ENCODE measurements around the gene PHACTR3.

PHACTR3 gene

GRCh38 chr20:59753836-59754235, 149.5 kb downstream of the PHACTR3 start:
- H3K9me3 Mint-ChIP-seq, result no peaks in the 10 kb centered on the region
- H3K4me1 Mint-ChIP-seq, result peaks cover 24% of the 10 kb centered on the region
- TF ChIP-seq, protein P1, sequence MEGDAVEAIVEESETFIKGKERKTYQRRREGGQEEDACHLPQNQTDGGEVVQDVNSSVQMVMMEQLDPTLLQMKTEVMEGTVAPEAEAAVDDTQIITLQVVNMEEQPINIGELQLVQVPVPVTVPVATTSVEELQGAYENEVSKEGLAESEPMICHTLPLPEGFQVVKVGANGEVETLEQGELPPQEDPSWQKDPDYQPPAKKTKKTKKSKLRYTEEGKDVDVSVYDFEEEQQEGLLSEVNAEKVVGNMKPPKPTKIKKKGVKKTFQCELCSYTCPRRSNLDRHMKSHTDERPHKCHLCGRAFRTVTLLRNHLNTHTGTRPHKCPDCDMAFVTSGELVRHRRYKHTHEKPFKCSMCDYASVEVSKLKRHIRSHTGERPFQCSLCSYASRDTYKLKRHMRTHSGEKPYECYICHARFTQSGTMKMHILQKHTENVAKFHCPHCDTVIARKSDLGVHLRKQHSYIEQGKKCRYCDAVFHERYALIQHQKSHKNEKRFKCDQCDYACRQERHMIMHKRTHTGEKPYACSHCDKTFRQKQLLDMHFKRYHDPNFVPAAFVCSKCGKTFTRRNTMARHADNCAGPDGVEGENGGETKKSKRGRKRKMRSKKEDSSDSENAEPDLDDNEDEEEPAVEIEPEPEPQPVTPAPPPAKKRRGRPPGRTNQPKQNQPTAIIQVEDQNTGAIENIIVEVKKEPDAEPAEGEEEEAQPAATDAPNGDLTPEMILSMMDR (IDR thresholded peaks at IDR 0.05; ENCODE audit: unreplicated experiment in 3 of 3), result no peak
- no peaks in the 10 kb centered on the region for H3K36me3 Mint-ChIP-seq (ENCODE audit: low read depth)
- no peak overlapping the region for H3K4me3 Mint-ChIP-seq
- H3K27ac Mint-ChIP-seq, result no peak overlapping the region
- H3K27me3 Mint-ChIP-seq (ENCODE audit: low read depth), result peaks cover 82% of the 10 kb centered on the region

DNA sequence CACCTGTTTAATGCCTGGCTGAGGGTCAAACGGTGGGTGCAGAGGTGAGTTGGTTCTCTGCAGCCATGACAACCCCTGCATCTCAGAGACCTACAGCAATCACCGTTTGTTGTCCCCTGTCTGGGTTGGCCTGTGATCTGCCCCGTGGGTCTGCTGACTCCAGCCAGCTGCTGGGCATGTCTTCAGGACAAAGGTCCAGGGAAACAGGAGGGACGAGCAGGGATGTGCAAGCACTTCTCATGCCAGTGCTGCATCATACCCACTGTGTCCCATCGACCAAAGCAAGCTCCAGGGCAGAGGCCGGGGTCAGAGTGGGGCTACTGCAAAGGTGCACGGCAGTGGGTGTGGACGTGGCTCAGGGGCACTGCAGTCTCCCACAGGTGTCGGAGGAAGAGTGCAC, 150.2 kb downstream of the PHACTR3 start:
- TF ChIP-seq, protein P1 (IDR thresholded peaks at IDR 0.05; ENCODE audit: unreplicated experiment in 3 of 3), result no peak
- Mint-ChIP-seq H3K4me1 (peaks cover 18% of the 10 kb centered on the region), H3K36me3 (ENCODE audit: low read depth) (no peaks in the 10 kb centered on the region), H3K27ac (no peak overlapping the region), H3K9me3 (no peaks in the 10 kb centered on the region), H3K27me3 (ENCODE audit: low read depth) (peaks cover 78% of the 10 kb centered on the region), H3K4me3 (no peak overlapping the region)

DNA sequence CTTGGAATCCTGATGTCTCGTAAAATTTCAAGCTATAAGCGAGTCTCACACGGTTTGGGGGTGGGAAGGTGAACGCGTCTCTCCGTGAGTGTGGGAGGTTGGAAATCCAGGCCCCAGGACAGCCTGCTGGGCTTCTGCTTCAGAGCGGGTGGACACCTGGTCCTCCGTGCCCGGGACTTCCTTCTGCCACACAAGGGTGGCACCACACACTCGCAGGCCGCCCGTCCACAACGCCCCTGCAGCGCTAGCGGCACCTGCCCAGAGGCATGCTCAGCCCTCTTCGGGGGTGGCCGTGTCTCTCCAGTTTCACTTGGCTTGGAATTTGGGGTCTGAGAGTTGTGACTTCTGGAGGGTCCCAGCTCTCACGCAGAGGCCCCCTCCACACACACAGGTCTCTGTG, 151.9 kb downstream of the PHACTR3 start:
- Mint-ChIP-seq H3K36me3 (ENCODE audit: low read depth) (no peaks in the 10 kb centered on the region), H3K27me3 (ENCODE audit: low read depth) (peaks cover 73% of the 10 kb centered on the region), H3K9me3 (no peaks in the 10 kb centered on the region), H3K27ac (no peak overlapping the region), H3K4me1 (peaks cover 18% of the 10 kb centered on the region), H3K4me3 (no peak overlapping the region)
- TF ChIP-seq, protein P1 (IDR thresholded peaks at IDR 0.05; ENCODE audit: unreplicated experiment in 3 of 3), result no peak

DNA sequence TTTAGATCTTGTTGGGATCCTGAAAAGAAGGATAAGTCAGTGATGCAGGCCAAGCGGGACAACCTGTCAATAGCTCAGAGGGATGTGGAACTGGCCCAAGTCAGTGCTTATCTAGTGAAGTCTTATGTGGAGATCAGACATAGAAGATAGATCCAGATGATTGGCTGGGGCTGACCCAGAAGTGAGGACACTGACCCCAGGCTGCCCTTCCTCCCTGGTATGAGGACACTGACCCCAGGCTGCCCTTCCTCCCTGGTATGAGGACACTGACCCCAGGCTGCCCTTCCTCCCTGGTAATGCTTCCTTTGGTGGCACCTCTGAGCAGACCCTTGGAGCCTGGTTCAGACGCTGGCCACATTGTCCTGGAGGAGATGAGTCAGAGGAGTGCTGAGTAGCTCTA, 159.7 kb downstream of the PHACTR3 start:
- Mint-ChIP-seq H3K36me3 (ENCODE audit: low read depth) (no peaks in the 10 kb centered on the region), H3K27ac (no peak overlapping the region), H3K4me3 (no peak overlapping the region), H3K27me3 (ENCODE audit: low read depth) (peaks cover 63% of the 10 kb centered on the region), H3K9me3 (peaks cover 10% of the 10 kb centered on the region), H3K4me1 (no peaks in the 10 kb centered on the region)
- TF ChIP-seq, protein P1 (IDR thresholded peaks at IDR 0.05; ENCODE audit: unreplicated experiment in 3 of 3), result no peak

GRCh38 chr20:59765599-59766177, 161.3 kb downstream of the PHACTR3 start:
- Mint-ChIP-seq H3K27me3 (ENCODE audit: low read depth) (peaks cover 62% of the 10 kb centered on the region), H3K9me3 (peaks cover 10% of the 10 kb centered on the region), H3K27ac (no peak overlapping the region), H3K4me1 (no peaks in the 10 kb centered on the region), H3K36me3 (ENCODE audit: low read depth) (no peaks in the 10 kb centered on the region), H3K4me3 (no peak overlapping the region)
- TF ChIP-seq, protein P1 (IDR thresholded peaks at IDR 0.05; ENCODE audit: unreplicated experiment in 3 of 3), result no peak

- H3K36me3 Mint-ChIP-seq (ENCODE audit: low read depth), result no peaks in the 10 kb centered on the region
- no peak overlapping the region for H3K27ac Mint-ChIP-seq
- TF ChIP-seq, protein P1 (IDR thresholded peaks at IDR 0.05; ENCODE audit: unreplicated experiment in 3 of 3), result no peak
- H3K4me3 Mint-ChIP-seq, result no peak overlapping the region
- peaks cover 5% of the 10 kb centered on the region for H3K4me1 Mint-ChIP-seq
- peaks cover 10% of the 10 kb centered on the region for H3K9me3 Mint-ChIP-seq
- peaks cover 48% of the 10 kb centered on the region for H3K27me3 Mint-ChIP-seq (ENCODE audit: low read depth)
Measured at GRCh38 chr20:59767656-59768055, 163.3 kb downstream of the PHACTR3 start.
